Measurements from ENCODE around the gene ZNF80. TPM values are rescaled to one million over a fixed set of nuclear protein-coding genes. Genes with fewer than 3 reads are reported as not detected.
A peak's percentile ranks its signal among the peaks of the same experiment; 100 is the strongest.
"Not testable (repeated sequence)": the region's sequence is repeated elsewhere in the genome, so short reads cannot be mapped to it uniquely, and the experiment has no call there.

ZNF80 gene
- not detected for total RNA-seq (2021; fragmentation: NEBNext Ultra II Directional; extraction: Animal tissue kit (Norgen Biotek cat#: 25700))
- long read RNA-seq, result 0 reads

DNA sequence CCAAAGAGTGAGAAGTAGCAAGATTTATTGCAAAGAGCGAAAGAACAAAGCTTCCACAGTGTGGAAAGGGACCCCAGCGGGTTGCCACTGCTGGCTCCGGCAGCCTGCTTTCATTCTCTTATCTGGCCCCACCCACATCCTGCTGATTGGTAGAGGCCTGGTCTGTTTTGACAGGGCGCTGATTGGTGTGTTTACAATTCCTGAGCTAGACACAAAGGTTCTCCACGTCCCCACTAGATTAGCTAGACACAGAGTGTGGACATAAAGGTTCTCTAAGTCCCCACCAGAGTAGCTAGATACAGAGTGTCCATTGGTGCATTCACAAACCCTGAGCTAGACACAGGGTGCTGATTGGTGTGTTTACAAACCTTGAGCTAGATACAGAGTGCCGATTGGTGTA, at the start of gene ZNF80:
TSS of gene ZNF80 (minus strand) at position 101 of the 400 bp plus-strand sequence. CDS start 504 bp downstream, outside the sequence.
- not testable (repeated sequence) for H3K4me3 Mint-ChIP-seq; H3K9me3 Mint-ChIP-seq; H3K4me1 Mint-ChIP-seq (ENCODE audit: low read depth); H3K36me3 Mint-ChIP-seq (ENCODE audit: low read depth); DNase-seq; H3K27ac Mint-ChIP-seq
- H3K27me3 Mint-ChIP-seq (ENCODE audit: insufficient read depth), result peaks cover 23% of the 10 kb centered on the region

DNA sequence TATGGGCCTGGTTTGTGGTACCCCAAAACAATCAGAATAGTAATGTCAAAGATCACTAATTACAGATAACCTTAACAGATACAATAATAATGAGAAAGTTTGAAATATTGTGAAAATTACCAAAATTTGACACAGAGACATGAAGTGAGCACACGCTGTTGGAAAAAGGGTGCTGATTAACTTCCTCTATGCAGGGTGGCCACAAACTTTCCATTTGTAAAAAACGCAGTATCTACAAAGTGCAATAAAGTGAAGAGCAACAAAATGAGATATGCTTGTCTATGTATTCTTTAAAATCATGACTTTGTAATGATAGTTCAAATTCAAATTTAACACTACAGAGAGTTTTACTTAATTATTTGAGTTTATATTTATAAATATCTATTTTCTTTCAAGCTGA, 48.9 kb upstream of the ZNF80 start:
- Mint-ChIP-seq H3K27me3 (ENCODE audit: insufficient read depth) (peaks cover 3% of the 10 kb centered on the region), H3K36me3 (ENCODE audit: low read depth) (no peaks in the 10 kb centered on the region), H3K27ac (no peak overlapping the region), H3K4me3 (no peak overlapping the region), H3K9me3 (peaks cover 4% of the 10 kb centered on the region; the same call in 1 of the 2 replicates), H3K4me1 (ENCODE audit: low read depth) (no peaks in the 10 kb centered on the region)
- TF ChIP-seq, protein P1, sequence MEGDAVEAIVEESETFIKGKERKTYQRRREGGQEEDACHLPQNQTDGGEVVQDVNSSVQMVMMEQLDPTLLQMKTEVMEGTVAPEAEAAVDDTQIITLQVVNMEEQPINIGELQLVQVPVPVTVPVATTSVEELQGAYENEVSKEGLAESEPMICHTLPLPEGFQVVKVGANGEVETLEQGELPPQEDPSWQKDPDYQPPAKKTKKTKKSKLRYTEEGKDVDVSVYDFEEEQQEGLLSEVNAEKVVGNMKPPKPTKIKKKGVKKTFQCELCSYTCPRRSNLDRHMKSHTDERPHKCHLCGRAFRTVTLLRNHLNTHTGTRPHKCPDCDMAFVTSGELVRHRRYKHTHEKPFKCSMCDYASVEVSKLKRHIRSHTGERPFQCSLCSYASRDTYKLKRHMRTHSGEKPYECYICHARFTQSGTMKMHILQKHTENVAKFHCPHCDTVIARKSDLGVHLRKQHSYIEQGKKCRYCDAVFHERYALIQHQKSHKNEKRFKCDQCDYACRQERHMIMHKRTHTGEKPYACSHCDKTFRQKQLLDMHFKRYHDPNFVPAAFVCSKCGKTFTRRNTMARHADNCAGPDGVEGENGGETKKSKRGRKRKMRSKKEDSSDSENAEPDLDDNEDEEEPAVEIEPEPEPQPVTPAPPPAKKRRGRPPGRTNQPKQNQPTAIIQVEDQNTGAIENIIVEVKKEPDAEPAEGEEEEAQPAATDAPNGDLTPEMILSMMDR (IDR thresholded peaks at IDR 0.05), result no peak
- no peak for DNase-seq

DNA sequence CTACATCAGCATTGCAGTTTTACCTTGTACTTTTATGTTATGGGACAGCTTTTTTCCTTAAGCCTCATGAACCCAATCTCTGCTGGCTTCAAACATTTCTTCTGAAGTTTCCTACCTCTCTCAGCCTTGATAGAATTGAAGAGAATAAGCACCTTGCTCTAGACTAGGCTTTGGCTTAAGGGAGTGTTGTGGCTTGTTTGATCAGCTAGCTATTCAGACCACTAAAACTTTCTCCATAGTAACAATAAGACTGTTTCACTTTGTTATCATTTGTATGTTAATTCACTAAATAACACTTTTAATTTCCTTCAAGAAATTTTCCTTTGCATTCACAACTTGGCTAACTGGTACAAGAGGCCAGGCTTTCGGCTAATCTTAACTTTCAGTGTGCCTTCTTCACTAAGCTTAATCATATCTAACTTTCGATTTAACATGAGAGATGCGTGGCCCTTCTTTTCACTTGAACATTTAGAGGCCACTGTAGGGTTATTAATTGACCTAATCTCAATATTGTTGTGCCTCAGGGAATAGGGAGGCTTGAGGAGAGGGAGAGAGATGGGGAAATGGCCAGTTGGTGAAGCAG, 48.4 kb upstream of the ZNF80 start:
- no peak for DNase-seq
- no peaks in the 10 kb centered on the region for H3K4me1 Mint-ChIP-seq (ENCODE audit: low read depth)
- TF ChIP-seq, protein P1 (IDR thresholded peaks at IDR 0.05), result no peak
- no peak overlapping the region for H3K27ac Mint-ChIP-seq
- H3K27me3 Mint-ChIP-seq (ENCODE audit: insufficient read depth), result peaks cover 3% of the 10 kb centered on the region
- H3K4me3 Mint-ChIP-seq, result no peak overlapping the region
- no peaks in the 10 kb centered on the region for H3K36me3 Mint-ChIP-seq (ENCODE audit: low read depth)
- peaks cover 4% of the 10 kb centered on the region; the same call in 1 of the 2 replicates for H3K9me3 Mint-ChIP-seq

DNA sequence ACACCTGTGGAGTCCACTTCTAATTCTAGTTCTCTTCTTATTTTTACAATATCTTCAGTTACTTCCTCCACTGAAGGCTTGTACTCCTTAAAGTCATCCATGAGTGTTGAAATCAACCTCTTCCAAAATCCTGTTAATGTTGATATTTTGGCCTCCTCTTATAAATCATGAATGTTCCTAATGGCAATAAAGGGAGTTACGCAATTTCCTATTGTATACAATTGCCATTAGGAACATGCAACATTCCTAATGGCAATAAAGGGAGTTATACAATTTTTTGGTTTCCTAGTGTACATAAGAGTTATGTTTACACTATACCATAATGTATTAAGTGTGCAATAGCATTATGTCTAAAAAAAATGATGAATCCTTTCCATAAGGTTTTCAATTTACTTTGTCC, 47.3 kb upstream of the ZNF80 start:
- Mint-ChIP-seq H3K36me3 (ENCODE audit: low read depth) (no peaks in the 10 kb centered on the region), H3K4me3 (no peak overlapping the region), H3K27ac (no peak overlapping the region), H3K9me3 (peaks cover 4% of the 10 kb centered on the region; the same call in 1 of the 2 replicates), H3K4me1 (ENCODE audit: low read depth) (no peaks in the 10 kb centered on the region), H3K27me3 (ENCODE audit: insufficient read depth) (no peaks in the 10 kb centered on the region; the same call in none of the 2 replicates)
- TF ChIP-seq, protein P1 (IDR thresholded peaks at IDR 0.05), result no peak
- DNase-seq, result no peak

DNA sequence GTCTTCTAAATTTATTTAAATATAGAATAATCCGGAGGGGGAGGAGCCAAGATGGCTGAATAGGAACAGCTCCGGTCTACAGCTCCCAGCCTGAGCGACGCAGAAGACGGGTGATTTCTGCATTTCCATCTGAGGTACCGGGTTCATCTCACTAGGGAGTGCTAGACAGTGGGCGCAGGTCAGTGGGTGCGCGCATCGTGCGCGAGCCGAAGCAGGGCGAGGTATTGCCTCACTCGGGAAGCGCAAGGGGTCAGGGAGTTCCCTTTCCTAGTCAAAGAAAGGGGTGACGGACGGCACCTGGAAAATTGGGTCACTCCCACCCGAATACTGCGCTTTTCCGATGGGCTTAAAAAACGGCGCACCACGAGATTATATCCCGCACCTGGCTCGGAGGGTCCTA, 39.5 kb upstream of the ZNF80 start:
- H3K27me3 Mint-ChIP-seq (ENCODE audit: insufficient read depth); H3K9me3 Mint-ChIP-seq; H3K36me3 Mint-ChIP-seq (ENCODE audit: low read depth); H3K4me3 Mint-ChIP-seq; H3K27ac Mint-ChIP-seq; DNase-seq: not testable (repeated sequence)
- H3K4me1 Mint-ChIP-seq (ENCODE audit: low read depth), result peaks cover 29% of the 10 kb centered on the region

DNA sequence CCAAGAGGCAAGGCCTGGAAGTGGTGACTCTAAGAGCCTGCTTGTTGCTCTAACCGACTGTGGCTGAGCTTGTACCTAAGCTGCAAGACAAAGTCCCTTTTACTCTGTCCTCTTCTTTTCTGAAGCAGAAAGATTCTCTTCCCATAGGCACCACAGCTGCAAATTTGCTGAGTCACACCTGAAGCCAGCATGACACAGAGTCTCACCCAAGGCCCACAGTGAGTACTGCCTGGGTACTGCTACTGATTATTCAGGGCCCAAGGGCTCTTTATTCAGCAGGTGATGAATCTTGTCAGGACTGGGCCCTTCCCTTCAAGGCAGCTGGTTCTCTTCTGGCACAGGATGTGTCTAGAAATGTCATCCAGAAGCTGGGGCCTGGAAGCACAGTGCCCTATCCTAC, 37.6 kb upstream of the ZNF80 start:
- Mint-ChIP-seq H3K4me3 (no peak overlapping the region), H3K27me3 (ENCODE audit: insufficient read depth) (peaks cover 3% of the 10 kb centered on the region; the same call in 1 of the 2 replicates), H3K4me1 (ENCODE audit: low read depth) (peaks cover 29% of the 10 kb centered on the region), H3K27ac (peak overlapping the region; percentile 63), H3K36me3 (ENCODE audit: low read depth) (no peaks in the 10 kb centered on the region), H3K9me3 (no peaks in the 10 kb centered on the region)
- peak; percentile 33 for DNase-seq
- TF ChIP-seq, protein P1 (IDR thresholded peaks at IDR 0.05), result no peak
